Esophagus squamous epithelium (tissue), 4 donors: ENCODE data around the gene RBM33.

Experiments
- CTCF ChIP-seq, 6 experiments: fragments of 450-650 bp in 4 of 6; fragments of 200-600 bp in 2 of 6; sonication (generic) in 2 of 6; IDR thresholded peaks; one replicate each; pipeline ENCODE4 v1.5.1; 2016 to 2019; ENCODE audit warnings: antibody characterized with exemption in 6 of 6, mild to moderate bottlenecking in 4 of 6, moderate library complexity in 4 of 6
- POLR2A ChIP-seq, 4 donors: fragments of 450-650 bp; IDR thresholded peaks; one replicate each; pipeline ENCODE4 v1.6.1; 2017; ENCODE audit warnings: antibody characterized with exemption in 4 of 4, mild to moderate bottlenecking in 4 of 4, moderate library complexity in 3 of 4

GRCh38 chr7:155646669-155647068 lies 2.2 kb downstream of the RBM33 start:
- TF ChIP-seq CTCF (IDR thresholded peaks at IDR 0.05), result no peak
- TF ChIP-seq POLR2A (IDR thresholded peaks at IDR 0.05), result no peak
